ENCODE measurements around the gene XPNPEP2. TPM values are rescaled to one million over a fixed set of nuclear protein-coding genes. Genes with fewer than 3 reads are reported as not detected.

The XPNPEP2 gene
- total RNA-seq, 1 donor from 2014 or later: 3.7 TPM

DNA sequence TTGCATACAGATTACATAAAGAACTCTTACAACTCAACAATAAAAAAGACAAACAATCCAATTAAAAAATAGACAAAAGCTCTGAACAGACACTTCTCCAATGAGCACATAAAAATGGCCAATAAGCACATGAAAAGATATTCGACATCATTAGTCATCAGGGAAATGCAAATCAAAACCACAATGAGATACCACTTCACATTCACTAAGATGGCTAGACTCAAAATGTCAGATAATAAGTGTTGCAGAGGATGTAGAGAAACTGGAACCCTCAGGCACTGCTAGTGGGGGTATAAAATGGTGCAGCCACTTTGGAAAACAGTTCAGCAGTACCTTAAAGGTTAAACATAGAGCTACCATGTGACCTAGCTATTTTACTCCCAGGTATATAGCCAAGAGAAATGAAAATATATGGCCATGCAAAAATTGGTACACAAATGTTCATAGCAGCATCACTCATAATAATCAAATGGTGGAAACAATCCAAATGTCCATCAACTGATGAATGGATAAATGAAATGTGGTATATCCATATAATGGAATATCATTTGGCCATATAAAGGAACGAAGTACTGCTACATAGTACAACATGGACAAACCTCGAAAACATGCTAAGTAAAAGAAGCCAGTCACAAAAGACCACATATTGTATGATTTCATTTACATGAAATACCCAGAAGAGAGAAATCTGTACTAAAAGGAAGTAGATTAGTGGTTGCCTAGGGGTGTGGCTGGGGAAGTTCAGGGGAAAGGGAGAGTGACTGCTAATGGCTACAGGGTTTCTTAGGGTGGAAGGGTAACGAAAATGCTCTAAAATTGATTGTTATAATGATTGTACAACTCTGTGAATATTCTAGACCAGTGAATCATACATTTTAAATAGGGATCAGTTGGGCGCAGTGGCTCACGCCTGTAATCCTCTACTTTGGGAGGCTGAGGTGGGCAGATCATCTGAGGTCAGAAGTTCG is 70.3 kb downstream of the XPNPEP2 start:
- peaks cover 3 to 13% (median 5%) of the 10 kb centered on the region in 3 donors for H3K36me3 ChIP-seq (ENCODE audit: control insufficient read depth in 3 of 3, insufficient read depth in 3 of 3, low read length in 3 of 3)

DNA sequence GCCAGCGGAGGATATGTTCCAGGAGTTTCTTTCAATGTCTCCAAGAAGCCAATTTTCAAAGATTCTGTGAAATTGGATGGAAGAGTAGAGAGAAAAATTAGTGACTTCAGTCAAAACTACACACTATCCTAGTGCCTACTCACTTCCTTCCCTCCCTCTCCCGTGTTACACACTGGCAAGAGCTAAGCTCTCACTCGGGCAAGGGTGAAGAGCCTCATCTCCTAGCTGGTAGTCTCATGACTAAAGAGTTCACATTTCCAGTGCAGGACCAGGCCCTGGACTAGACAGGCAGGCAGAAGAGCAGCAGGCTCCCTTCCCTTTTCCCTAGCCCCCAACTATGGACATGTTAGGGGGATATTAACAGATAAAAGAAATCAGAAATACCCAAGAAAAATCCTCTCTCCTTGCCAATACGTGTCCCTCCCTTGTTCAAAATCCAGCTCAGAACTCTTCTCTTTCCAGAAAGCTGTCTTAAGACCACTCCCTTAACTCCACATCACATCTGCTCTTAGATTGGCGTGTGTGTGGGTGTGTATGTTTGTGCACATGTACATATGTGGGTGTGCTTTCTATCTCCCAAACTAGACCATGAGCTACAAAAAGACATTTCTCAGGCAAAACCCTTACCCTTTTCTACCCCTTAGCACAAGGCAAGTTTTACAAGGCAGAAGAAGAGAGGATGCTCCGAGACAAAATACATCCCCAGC is 75.0 kb downstream of the XPNPEP2 start:
- H3K4me3 ChIP-seq (ENCODE audit: low read length in 3 of 3): no peak overlapping the region
- H3K9ac ChIP-seq (ENCODE audit: low read depth in 1 of 3, low read length in 3 of 3): no peak overlapping the region
- peaks cover 3 to 8% (median 5%) of the 10 kb centered on the region in 3 donors for H3K36me3 ChIP-seq (ENCODE audit: control insufficient read depth in 3 of 3, insufficient read depth in 3 of 3, low read length in 3 of 3)
- no peaks in the 10 kb centered on the region for H3K9me3 ChIP-seq (ENCODE audit: control insufficient read depth in 3 of 3, low read length in 3 of 3)
- no peak overlapping the region for H3K27ac ChIP-seq (ENCODE audit: low read depth, low read length)
- no peaks in the 10 kb centered on the region for H3K4me1 ChIP-seq (ENCODE audit: control insufficient read depth in 3 of 3, insufficient read depth in 3 of 3, low read length in 3 of 3)
- H3K27me3 ChIP-seq (ENCODE audit: control insufficient read depth in 3 of 3, insufficient read depth in 3 of 3, low read length in 3 of 3): no peaks in the 10 kb centered on the region

More for the DNA sequence above, 70.3 kb downstream of the XPNPEP2 start:
- no peak overlapping the region for H3K27ac ChIP-seq (ENCODE audit: low read depth, low read length)
- H3K9ac ChIP-seq (ENCODE audit: low read depth in 1 of 3, low read length in 3 of 3): no peak overlapping the region
- H3K9me3 ChIP-seq (ENCODE audit: control insufficient read depth in 3 of 3, low read length in 3 of 3): no peaks in the 10 kb centered on the region
- no peak overlapping the region for H3K4me3 ChIP-seq (ENCODE audit: low read length in 3 of 3)
- no peaks in the 10 kb centered on the region for H3K4me1 ChIP-seq (ENCODE audit: control insufficient read depth in 3 of 3, insufficient read depth in 3 of 3, low read length in 3 of 3)
- no peaks in the 10 kb centered on the region for H3K27me3 ChIP-seq (ENCODE audit: control insufficient read depth in 3 of 3, insufficient read depth in 3 of 3, low read length in 3 of 3)

DNA sequence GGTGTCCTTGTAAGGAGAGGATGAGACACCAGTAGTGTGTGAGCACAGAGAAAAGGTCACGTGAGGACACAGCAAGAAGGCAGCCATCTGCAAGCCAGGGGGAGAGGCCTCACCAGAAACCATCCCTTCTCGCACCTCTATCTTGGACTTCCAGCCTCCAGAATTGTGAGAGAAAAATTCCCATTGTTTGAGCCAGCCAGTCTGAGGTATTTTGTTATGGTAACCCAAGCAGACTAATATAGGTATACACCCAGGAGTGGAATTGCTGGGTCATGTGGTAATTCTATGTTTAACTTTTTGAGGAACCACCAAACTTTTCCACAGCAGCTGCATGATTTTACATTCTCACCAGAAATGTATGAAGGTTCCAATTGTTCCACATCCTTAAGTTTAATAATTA is 79.3 kb downstream of the XPNPEP2 start:
- Histone ChIP-seq H3K4me1 (ENCODE audit: control insufficient read depth in 3 of 3, insufficient read depth in 3 of 3, low read length in 3 of 3) (no peaks in the 10 kb centered on the region), H3K27me3 (ENCODE audit: control insufficient read depth in 3 of 3, insufficient read depth in 3 of 3, low read length in 3 of 3) (no peaks in the 10 kb centered on the region), H3K4me3 (ENCODE audit: low read length in 3 of 3) (no peak overlapping the region), H3K36me3 (ENCODE audit: control insufficient read depth in 3 of 3, insufficient read depth in 3 of 3, low read length in 3 of 3) (no peaks in the 10 kb centered on the region), H3K9me3 (ENCODE audit: control insufficient read depth in 3 of 3, low read length in 3 of 3) (no peaks in the 10 kb centered on the region), H3K9ac (ENCODE audit: low read depth in 1 of 3, low read length in 3 of 3) (no peak overlapping the region), H3K27ac (ENCODE audit: low read depth, low read length) (no peak overlapping the region)

Small RNA genes lying within 50 kb of the gene (small RNA-seq; reads per million reads assigned to genes)
- not detected for gene RF00017

Other genes starting within 250 kb of the XPNPEP2 start
- gene SMARCA1, start 215.5 kb upstream of the XPNPEP2 start, total RNA-seq: 53.8 TPM
- gene OCRL, start 198.7 kb upstream of the XPNPEP2 start, total RNA-seq: 8.4 TPM
- 4.2 TPM for gene APLN, start 84.0 kb upstream of the XPNPEP2 start, total RNA-seq
- 2.6 TPM for gene SASH3, start 41.0 kb downstream of the XPNPEP2 start, total RNA-seq
- 17.7 TPM for gene ZDHHC9, start 104.9 kb downstream of the XPNPEP2 start, total RNA-seq
- gene UTP14A, start 167.2 kb downstream of the XPNPEP2 start, total RNA-seq: 17.7 TPM
- 5.2 TPM for gene BCORL1, start 243.7 kb downstream of the XPNPEP2 start, total RNA-seq